Occipital lobe (tissue), 2 donors: ENCODE data around the gene GAN. TPM values are rescaled to one million over a fixed set of nuclear protein-coding genes. Genes with fewer than 3 reads are reported as not detected.

ENCODE experiments used
- DNase-seq: peaks from one replicate; lab custom pipeline; 2025; lab: John Stamatoyannopoulos, UW
- total RNA-seq: library from RNA; depleted of rRNA; stranded (reverse); fragments of >200 nt; gene quantifications from one replicate; pipeline ENCODE4 v1.2.3, GENCODE V29; 2014

The GAN gene
- total RNA-seq, 1 donor from 2014 or later = 33.7 TPM

- no peak for DNase-seq
Observed at GRCh38 chr16:81349608-81350305, 35.0 kb downstream of the GAN start.

DNA sequence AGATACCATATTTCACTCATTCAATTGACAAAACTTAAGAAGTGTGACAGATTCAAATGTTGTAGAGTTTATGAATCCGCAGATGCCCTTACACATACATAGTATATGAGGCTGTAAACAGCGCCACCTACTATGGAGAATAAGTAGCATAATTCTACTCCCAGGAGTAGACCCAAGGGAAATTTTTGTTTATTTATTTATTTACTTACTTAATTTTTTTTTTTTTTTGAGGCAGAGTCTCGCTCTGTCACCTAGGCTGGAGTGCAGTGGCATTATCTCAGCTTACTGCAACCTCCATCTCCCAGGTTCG is 35.5 kb downstream of the GAN start:
- no peak for DNase-seq

DNA sequence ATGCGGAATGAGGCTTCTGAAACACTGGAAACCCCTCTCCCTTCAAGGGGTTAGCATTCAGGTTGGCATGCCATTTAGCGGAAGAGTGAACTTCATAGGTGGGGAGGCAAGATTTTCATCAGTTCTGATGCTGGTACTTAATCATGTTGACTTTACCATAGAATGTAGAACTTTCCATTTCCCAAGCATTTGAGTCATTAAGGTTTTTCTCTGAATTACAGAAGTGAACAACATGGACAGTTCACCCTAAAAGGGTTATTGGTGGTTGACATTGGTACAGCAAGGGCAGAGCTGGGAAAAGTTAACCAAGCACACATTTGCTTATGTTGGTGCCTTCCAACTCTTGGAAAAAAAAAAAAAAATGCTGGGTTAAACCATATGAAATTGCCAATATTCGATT is 39.1 kb downstream of the GAN start:
- no peak for DNase-seq

- DNase-seq = no peak
Observed at GRCh38 chr16:81357711-81358260, 43.0 kb downstream of the GAN start.

DNA sequence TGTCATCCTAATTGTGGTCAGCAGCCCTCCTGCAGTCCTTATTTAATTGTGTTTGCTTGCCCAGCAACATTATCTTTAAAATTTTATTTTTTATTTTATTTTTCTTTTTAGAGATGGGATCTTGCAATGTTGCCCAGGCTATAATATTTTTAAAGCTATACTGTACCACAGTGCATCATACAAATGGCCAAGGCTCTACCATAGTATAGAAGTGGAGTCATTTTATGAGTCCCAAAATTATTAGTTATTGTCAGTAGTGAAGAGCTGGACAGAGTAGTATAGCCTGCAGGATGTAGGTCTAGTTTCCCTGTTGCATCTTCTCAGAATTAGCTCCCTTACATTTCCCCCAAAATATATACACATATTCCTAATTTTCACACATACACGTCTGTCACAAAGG is 44.1 kb downstream of the GAN start:
- no peak for DNase-seq

GRCh38 chr16:81360135-81360534 is 45.4 kb downstream of the GAN start:
- no peak for DNase-seq

DNA sequence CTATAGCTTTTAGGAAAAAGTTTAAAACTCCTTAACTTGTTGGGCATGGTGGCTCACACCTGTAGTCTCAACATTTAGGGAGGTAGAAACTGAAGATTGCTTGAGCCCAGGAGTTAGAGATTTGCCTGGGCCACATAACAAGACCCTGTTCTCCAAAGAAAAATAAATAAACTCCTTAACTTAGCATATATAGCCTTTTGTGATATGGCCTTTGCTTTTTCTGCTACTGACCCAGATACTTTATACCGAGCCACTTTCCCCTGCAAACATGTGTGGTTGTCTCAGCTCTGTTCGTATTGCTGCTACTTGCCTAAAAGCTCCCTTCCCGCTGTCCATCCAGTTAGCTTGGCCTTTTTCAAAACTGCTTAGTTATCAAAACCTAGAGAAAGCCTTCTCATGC is 51.0 kb downstream of the GAN start:
- no peak for DNase-seq

DNA sequence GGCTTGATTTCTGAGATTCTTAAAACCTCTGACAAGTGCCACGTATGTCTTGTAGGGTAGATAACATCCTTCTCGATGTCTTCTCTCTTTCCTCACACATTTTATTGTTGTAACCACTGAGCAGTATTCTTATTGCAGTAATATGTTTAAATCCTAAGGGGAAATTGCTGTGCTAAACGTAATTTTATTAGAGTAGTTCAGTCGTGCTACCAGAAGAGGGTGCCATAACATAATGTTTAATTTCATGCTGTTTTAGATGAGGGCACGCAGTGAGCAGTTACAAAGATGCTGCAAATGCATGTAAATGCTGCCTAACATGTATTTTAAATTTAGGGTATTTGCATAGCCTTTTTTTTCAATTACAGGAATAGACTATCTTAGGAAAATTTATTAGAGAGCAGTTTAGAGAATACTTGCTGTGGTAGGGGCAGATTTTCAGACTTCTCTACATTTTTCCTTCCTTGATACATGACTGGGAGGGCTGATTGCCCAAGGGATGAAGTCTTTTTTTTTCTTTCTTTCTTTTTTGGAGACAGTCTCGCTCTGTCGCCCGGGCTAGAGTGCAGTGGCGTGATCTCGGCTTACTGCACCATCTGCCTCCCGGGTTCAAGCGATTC is 51.7 kb downstream of the GAN start:
- DNase-seq = no peak

DNA sequence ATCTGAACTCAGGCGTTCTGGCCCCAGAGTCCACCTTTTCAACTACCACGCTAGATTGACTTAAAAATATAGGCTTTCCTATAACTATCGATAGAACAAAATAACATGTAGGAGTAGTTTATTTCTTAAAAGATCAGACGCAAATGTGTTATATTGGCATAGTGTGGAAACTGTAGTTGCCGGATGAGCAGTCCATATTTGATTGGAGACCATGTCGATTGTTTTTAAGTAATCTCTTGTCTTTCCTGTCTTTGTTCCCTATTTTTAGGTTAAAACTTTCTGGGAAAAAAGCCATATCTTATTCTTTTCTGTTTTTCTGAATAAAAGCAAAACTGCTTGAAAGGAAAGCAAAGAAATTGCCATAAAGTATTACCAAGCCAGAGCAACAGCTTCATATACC is 53.1 kb downstream of the GAN start:
- no peak for DNase-seq

GRCh38 chr16:81369888-81370504 is 55.2 kb downstream of the GAN start:
- DNase-seq = no peak

DNA sequence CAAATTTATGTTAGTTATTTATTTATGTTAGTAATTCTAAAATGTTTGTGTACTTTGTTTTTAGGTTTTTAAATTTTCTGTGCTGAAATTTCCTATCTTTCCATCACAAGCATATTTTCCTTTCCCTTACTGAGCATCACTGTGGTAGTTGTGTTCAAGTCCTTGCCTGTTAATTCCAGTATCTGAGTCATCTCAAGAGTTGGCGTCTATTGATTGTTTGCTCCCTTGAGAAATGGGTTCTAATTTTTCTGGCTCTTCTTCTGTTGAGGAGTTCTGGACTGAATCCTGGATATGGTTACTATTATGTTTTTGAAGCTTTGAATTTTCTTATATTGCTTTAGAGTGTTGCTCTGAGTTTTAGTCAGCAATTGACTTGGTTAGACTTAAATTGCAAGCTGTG is 56.3 kb downstream of the GAN start:
- DNase-seq = no peak

DNA sequence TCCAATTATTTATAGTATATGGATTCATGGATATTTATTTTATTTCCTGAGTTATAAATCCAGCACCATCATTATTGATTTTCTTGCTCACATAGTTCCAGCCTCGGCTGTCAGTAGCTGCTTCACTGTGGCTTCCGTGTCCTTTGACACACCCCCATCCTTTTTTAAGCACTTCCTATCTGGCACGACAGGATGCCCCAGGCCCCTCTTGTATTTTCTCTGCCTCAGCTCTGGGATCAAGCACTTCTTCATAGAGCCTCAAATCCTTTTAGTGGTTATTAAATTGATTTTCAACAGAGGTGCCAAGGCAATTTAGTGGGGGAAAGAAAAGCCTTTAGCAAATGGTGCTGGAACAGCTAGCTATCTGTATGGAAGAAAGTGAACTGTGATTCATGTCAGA is 59.8 kb downstream of the GAN start:
- no peak for DNase-seq

- DNase-seq = no peak
Observed at GRCh38 chr16:81376880-81377279, 62.1 kb downstream of the GAN start.

DNA sequence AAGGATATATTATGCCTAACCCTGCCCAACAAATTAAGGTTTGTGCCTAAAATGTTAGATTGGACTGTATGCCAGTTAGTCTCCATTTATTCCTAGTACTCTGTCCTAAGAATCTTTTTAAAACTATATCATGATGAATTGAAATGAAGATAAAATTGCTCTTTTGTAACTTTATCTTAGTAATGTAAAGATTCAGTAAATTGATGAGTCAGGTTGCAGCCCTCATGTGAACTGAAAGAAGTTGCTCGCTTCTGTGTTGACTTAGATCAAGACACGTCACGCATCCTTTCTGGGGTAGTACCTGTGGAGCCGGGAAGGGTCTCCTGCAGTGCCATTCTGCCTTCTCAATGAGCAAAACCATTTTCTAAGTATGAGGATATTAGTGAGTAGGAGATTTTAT is 63.3 kb downstream of the GAN start:
- DNase-seq = no peak

DNA sequence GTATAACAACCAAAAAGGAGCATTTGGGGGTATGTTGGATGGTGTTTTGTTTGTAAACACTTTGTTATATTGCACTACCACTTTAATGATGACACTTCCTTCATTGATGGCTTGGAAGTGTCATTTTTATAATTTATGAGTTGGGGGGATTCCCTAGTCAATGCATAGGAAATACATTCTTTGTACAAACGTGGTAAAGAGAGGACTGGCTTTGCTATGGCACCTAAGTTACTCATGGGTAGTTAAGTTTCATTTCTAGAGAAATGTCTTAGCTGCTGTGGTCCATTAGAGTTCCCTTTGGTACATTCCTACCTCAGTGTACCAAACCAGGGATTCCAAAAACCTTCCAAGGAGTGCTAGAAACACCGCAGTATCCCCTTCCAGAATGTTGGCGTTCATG is 66.2 kb downstream of the GAN start:
- DNase-seq = no peak

- no peak for DNase-seq
Observed at GRCh38 chr16:81384006-81384405, 69.2 kb downstream of the GAN start.

DNA sequence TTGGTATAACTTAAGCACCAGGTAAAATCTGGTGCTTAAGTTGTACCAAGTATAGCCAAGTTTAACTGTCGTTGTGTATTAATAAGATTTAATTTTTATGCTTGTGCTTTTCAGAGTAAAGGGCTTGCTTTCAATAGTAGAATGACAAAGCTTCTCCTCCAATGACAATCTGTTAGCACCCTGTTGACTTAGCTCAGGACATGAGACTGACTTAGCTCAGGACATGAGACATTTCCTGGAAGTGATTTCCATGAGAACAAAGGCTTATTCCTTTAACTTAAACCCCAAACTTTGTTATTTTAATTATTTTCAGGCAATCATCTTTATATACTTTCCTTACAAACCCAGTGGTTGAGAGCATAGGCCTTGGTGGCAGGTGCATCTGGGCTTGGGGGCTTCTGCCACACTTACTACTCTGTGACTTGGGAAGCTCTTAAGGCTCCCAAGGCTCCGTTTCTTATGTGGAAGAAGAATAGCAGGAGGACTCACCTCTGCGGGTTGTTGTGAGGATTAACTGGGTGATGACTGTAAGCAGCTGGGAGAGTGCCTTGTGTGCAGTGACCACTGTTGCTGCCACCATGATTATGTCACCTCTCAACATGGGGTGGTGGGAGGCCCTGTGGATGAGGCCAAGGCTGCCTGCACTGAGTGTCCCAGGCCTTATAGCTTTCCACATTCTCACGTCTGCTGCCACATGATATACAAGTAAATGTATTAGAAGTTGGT is 70.4 kb downstream of the GAN start:
- DNase-seq = no peak

DNA sequence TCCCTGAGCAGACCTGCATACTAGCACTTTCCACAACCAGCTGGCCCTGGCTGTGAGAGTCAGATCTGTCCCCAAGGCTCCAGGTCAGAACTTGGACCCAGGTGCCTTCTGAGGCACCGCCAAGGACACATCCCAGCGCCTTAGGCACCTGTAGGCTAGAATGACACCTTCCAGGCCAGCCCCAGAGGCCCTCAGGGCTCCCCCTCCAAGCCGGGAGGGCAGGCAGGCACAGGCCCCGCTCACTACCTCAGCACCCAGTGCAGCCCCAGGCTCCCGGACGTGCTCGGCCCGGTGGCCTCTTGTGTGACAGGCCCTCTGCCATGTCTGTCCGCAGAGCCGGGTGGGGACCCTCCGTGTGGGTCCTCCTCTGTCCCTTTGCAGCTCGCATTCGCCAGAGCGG is 73.6 kb downstream of the GAN start:
- no peak for DNase-seq

DNA sequence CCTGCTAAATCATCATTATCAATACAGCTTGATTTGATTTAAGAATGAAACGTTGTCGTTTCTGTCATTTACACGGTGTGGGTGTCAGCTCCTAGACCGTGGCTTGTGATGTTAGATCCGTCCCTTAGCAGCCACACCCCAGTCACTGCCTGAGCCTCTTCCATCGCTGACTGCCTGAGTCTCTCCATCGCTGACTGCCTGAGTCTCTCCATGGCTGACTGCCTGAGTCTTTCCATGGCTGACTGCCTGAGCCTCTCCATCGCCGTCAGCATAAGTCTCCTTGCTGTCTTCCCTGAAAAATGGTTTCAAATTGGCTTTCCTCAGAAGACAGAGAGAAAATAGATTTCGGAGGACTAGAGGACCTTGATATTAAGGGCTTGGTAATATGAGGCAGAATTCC is 76.1 kb downstream of the GAN start:
- DNase-seq = no peak

DNA sequence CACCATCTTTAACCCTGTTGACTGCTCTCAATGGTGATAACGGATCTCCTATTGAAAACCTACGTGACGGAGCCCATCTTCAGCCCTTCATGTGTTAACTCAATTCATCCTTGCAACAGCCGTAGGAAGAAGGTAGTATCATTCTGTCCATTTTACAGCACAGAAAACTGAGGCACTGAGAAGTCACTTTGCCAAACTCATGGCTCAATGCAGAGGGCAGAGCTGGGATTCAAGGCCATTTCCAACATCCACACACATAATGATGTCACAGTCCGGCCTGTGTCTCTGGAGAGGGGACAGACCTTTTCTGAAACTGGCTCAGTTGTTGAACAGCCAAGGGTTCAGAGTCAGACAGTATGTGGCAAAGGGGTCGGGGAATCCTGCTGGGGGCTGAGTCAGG is 77.2 kb downstream of the GAN start:
- no peak for DNase-seq

- no peak for DNase-seq
Observed at GRCh38 chr16:81394416-81394815, 79.7 kb downstream of the GAN start.

DNA sequence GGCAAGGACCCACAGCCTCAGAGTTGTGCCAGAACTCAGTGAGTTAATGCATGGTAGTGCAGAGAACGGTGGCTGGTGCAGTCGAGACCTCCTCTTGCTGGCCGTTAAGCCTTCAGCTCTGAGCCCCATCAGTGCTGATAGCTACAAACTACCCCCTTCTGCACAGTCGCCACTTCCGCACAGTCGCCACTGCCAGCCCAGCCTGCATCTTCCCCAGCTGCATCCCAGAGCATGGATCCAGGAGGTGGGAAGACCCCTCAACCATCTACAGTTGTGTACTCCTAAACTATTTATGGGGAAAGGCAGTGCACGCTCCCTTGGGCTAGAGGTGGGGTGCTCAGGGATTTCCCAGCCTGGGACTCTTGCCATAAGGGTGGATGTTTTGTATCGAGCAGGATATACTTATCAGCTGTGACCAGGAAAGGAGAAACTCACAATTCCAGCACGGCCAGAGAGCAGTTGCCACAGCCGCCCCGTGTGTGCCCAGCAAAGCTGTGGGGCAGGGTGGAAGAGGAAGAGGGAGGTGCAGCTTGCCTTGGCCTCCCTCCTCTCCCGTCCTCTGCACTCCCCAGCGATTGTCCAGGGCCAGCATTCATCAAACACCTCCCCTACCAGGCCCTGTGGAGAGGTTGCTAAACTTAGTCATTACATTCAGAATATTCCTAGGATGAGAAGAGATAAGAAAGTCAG is 80.3 kb downstream of the GAN start:
- DNase-seq = no peak
